Measurements from ENCODE around the gene MAP3K12.
A peak's percentile ranks its signal among the peaks of the same experiment; 100 is the strongest.
"Not testable (repeated sequence)": the region's sequence is repeated elsewhere in the genome, so short reads cannot be mapped to it uniquely, and the experiment has no call there.

The MAP3K12 gene

DNA sequence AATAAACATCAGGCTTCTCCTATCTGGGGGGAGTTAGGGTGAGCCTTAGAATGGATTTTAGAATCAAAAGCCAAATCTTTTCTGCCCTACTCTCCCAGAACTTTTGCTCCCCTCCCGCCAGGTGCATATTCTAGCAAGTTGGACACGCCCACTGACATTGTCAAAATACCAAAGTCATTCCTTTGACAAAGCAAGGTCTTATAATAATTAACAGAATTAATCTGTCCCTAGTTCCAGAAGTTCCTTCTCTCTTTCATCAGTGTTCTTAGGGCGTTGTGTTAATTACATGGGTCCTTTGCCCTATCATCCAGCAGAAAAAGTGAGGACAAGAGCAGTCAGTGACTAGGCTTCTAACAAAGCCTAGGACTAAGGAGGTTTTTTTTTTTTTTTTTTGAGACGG is 55.3 kb downstream of the MAP3K12 start:
- no peak for DNase-seq (ENCODE audit: low read depth in 2 of 2)

DNA sequence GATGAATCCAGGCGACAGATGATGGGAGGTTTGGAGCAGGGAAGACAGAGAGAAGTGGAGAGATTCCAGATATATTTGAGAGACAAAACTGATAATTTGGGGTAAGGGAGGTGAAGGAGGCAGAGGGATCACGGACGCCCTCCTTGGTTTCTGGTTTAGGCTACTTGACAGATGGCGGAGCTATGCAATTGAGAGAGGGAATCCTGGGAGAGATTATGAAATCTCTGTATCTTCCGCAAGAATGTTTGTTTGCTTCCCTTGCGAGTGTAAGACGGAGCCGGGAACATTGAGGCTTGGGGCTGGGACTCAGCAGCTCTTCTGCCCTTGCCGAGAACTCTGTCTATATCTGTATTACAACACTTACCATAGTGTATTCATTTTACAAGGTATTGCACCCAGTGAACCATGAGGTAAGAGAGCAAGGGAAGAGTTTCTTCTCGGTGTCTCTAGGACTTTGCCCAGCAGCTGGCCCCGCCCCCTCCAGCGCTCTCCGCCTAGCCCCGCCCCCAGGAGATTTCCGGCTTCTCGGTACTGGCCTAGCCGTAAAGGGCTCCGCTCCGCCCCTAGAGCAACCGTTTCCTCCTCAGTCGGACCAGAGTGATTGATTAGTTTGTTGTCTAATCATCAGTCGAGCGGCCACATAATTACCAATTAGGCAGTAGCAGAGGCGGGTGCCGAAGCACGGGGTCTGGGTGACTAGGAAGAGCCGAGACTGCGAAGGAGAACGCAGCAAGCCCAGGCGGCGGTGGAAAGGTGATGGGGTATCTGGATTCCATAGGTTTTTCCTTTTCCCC is 58.0 kb downstream of the MAP3K12 start, which contains the start of gene PRR13:
TSS of gene PRR13 (plus strand) at position 695 of the 794 bp plus-strand sequence. CDS start 981 bp downstream, outside the sequence.
- DNase-seq (ENCODE audit: low read depth in 2 of 2): peak; percentile 96 to 99

DNA sequence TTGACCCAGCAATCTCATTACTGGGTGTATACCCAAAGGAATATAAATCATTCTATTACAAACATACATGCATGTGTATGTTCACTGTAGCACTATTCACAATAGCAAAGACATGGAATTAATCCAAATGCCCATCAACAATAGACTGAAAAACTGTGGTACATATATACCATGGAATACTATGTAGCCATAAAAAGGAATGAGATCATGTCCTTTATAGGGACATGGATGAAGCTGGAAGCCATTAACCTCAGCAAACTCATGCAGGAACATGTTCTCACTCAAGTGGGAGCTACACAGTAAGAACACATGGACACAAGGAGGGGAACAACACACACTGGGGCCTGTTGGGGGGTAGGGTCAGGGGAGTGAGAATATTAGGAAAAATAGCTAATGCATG is 59.7 kb downstream of the MAP3K12 start:
- DNase-seq (ENCODE audit: low read depth in 2 of 2): not testable (repeated sequence)

DNA sequence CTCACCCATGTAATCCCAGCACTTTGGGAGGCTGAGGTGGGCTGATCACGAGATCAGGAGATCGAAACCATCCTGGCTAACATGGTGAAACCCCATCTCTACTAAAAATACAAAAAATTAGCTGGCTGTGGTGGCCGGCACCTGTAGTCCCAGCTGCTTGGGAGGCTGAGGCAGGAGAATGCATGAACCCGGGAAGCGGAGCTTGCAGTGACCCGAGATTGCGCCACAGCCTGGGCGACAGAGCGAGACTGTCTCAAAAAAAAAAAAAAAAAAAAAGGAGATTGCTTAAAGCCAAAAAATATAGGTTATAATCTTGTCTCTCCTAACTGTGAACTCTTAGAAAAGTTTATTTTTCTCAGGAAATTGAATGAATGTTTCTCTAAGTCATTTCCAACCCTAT is 63.9 kb downstream of the MAP3K12 start:
- DNase-seq (ENCODE audit: low read depth in 2 of 2): not testable (repeated sequence)

DNA sequence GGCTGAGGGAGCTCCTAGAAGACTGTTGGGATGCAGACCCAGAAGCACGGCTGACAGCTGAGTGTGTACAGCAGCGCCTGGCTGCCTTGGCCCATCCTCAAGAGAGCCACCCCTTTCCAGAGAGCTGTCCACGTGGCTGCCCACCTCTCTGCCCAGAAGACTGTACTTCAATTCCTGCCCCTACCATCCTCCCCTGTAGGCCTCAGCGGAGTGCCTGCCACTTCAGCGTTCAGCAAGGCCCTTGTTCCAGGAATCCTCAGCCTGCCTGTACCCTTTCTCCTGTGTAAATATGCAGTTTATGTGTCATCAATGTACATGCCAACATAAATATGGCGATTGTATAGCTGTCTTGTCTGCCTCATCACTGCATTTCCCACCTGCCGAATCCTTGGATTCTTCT is 68.1 kb downstream of the MAP3K12 start:
- DNase-seq (ENCODE audit: low read depth in 2 of 2): no peak

DNA sequence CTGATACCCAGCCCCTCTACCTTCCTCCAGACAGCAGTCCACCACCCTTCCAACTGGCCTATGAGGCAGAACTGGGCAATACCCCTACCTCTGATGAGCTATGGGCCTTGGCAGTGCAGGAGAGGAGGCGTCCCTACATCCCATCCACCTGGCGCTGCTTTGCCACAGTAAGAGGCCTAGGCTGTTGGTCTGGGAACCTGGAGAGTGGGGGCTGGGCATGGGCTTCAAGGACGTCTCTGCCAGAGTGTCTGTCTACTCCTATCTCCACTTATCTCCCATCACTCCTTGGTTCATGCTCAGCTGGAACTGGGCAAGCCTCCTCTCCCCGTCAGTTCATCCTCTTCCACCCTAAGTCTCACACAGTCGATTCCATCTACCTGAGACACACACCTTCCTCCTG is 69.1 kb downstream of the MAP3K12 start:
- no peak for DNase-seq (ENCODE audit: low read depth in 2 of 2)
